CMK (cell line): Measurements from ENCODE around the gene TMEM132C.

Experiments
- DNase-seq: peaks from one replicate; pipeline ENCODE4 v3.0.0-alpha.2; 2010; ENCODE audit warnings: low read depth

The TMEM132C gene

GRCh38 chr12:128420163-128420562 is 153.2 kb downstream of the TMEM132C start:
- no peak for DNase-seq

- DNase-seq, result no peak
Observed at GRCh38 chr12:128421375-128421774, 154.4 kb downstream of the TMEM132C start.

GRCh38 chr12:128423205-128423604 is 156.2 kb downstream of the TMEM132C start:
- DNase-seq, result no peak

GRCh38 chr12:128424931-128425431 is 158.0 kb downstream of the TMEM132C start:
- no peak for DNase-seq

GRCh38 chr12:128425666-128426331 is 158.8 kb downstream of the TMEM132C start:
- DNase-seq, result no peak

GRCh38 chr12:128426511-128426910 is 159.5 kb downstream of the TMEM132C start:
- DNase-seq, result no peak

GRCh38 chr12:128439796-128440195 is 172.8 kb downstream of the TMEM132C start:
- DNase-seq, result no peak

- no peak for DNase-seq
Observed at GRCh38 chr12:128442096-128442495, 175.1 kb downstream of the TMEM132C start.

GRCh38 chr12:128444598-128444997 is 177.6 kb downstream of the TMEM132C start:
- DNase-seq, result no peak

- DNase-seq, result no peak
Observed at GRCh38 chr12:128445415-128446127, 178.6 kb downstream of the TMEM132C start.

GRCh38 chr12:128449146-128449894 is 182.3 kb downstream of the TMEM132C start:
- no peak for DNase-seq

GRCh38 chr12:128450810-128451209 is 183.8 kb downstream of the TMEM132C start:
- DNase-seq, result no peak

- DNase-seq, result no peak
Observed at GRCh38 chr12:128455851-128456250, 188.9 kb downstream of the TMEM132C start.

GRCh38 chr12:128456922-128457321 is 190.0 kb downstream of the TMEM132C start:
- DNase-seq, result no peak

GRCh38 chr12:128458301-128458974 is 191.5 kb downstream of the TMEM132C start:
- no peak for DNase-seq

- DNase-seq, result no peak
Observed at GRCh38 chr12:128459067-128459466, 192.1 kb downstream of the TMEM132C start.

GRCh38 chr12:128463881-128464280 is 196.9 kb downstream of the TMEM132C start:
- DNase-seq, result no peak

- no peak for DNase-seq
Observed at GRCh38 chr12:128467882-128468281, 200.9 kb downstream of the TMEM132C start.

- DNase-seq, result no peak
Observed at GRCh38 chr12:128468926-128469325, 202.0 kb downstream of the TMEM132C start.

- DNase-seq, result no peak
Observed at GRCh38 chr12:128471491-128471890, 204.5 kb downstream of the TMEM132C start.

- no peak for DNase-seq
Observed at GRCh38 chr12:128474916-128475315, 207.9 kb downstream of the TMEM132C start.

- no peak for DNase-seq
Observed at GRCh38 chr12:128476266-128476665, 209.3 kb downstream of the TMEM132C start.
